H9 (cell line): ENCODE results near the gene SNX11. TPM values are rescaled to one million over a fixed set of nuclear protein-coding genes. Genes with fewer than 3 reads are reported as not detected.

Experiments used
- DNase-seq: peaks from one replicate; pipeline ENCODE4 v3.0.0-alpha.2; 2017
- H2AFZ ChIP-seq: one replicate; pipeline ENCODE4 v1.6.1; 2013; ENCODE audit warnings: mild to moderate bottlenecking, low read length, control low read depth, moderate library complexity
- H2AK5ac ChIP-seq: 2 replicates; pipeline ENCODE4 v1.6.1; 2013; ENCODE audit warnings: low read length, control low read depth, mixed read lengths; ENCODE audit not compliant: insufficient read length
- H2BK120ac ChIP-seq: one replicate; pipeline ENCODE4 v1.6.1; 2013; ENCODE audit warnings: low read depth, mild to moderate bottlenecking, low read length, control low read depth, inconsistent platforms; ENCODE audit not compliant: poor library complexity, severe bottlenecking
- H2BK12ac ChIP-seq: 2 replicates; pipeline ENCODE4 v1.6.1; 2013; ENCODE audit warnings: low read length, control low read depth, mixed read lengths, low read depth; ENCODE audit not compliant: insufficient read length
- H2BK15ac ChIP-seq: 2 replicates; pipeline ENCODE4 v1.6.1; 2013; ENCODE audit warnings: low read depth, low read length, control low read depth
- H2BK20ac ChIP-seq: one replicate; pipeline ENCODE4 v1.6.1; 2013; ENCODE audit warnings: low read depth, mild to moderate bottlenecking, low read length, control low read depth, inconsistent platforms; ENCODE audit not compliant: poor library complexity, severe bottlenecking
- H2BK5ac ChIP-seq: 2 replicates; pipeline ENCODE4 v1.6.1; 2013; ENCODE audit warnings: low read length, control low read depth, mixed read lengths; ENCODE audit not compliant: insufficient read length
- H3K14ac ChIP-seq: 2 replicates; pipeline ENCODE4 v1.6.1; 2013; ENCODE audit warnings: low read length, control low read depth; ENCODE audit not compliant: insufficient read depth
- H3K18ac ChIP-seq: 2 replicates; pipeline ENCODE4 v1.6.1; 2013; ENCODE audit warnings: low read depth, mild to moderate bottlenecking, mixed read lengths, low read length, control low read depth; ENCODE audit not compliant: insufficient read length
- H3K23ac ChIP-seq: 2 replicates; pipeline ENCODE4 v1.6.1; 2013; ENCODE audit warnings: low read length, control low read depth, mixed read lengths, low read depth; ENCODE audit not compliant: insufficient read length
- H3K23me2 ChIP-seq: 2 replicates; pipeline ENCODE4 v1.6.1; 2013; ENCODE audit warnings: low read depth, mild to moderate bottlenecking, mixed read lengths, low read length, control low read depth; ENCODE audit not compliant: insufficient read length, poor library complexity, severe bottlenecking
- H3K27ac ChIP-seq: 2 replicates; pipeline ENCODE4 v1.5.1; 2013; ENCODE audit warnings: low read length, control low read depth, mixed read lengths, low read depth; ENCODE audit not compliant: insufficient read length
- H3K27me3 ChIP-seq: 2 replicates; pipeline ENCODE4 v1.6.1; 2013; ENCODE audit warnings: low read length, control low read depth, inconsistent platforms; ENCODE audit not compliant: insufficient read depth
- H3K4ac ChIP-seq: 2 replicates; pipeline ENCODE4 v1.6.1; 2013; ENCODE audit warnings: low read depth, mild to moderate bottlenecking, control low read depth, inconsistent platforms, low read length, moderate library complexity
- H3K4me1 ChIP-seq: 2 replicates; pipeline ENCODE4 v1.6.1; 2013; ENCODE audit warnings: low read length, control low read depth, inconsistent platforms; ENCODE audit not compliant: insufficient read depth
- H3K4me2 ChIP-seq: 2 replicates; pipeline ENCODE4 v1.6.1; 2013; ENCODE audit warnings: low read length, control low read depth, mixed read lengths; ENCODE audit not compliant: insufficient read length, insufficient read depth
- H3K56ac ChIP-seq: 2 replicates; pipeline ENCODE4 v1.6.1; 2013; ENCODE audit warnings: low read depth, mild to moderate bottlenecking, mixed read lengths, low read length, control low read depth; ENCODE audit not compliant: insufficient read length
- H3K79me1 ChIP-seq: 2 replicates; pipeline ENCODE4 v1.6.1; 2013; ENCODE audit warnings: low read depth, mild to moderate bottlenecking, moderate library complexity, low read length, control low read depth, inconsistent platforms; ENCODE audit not compliant: insufficient read depth, poor library complexity, severe bottlenecking
- H3K79me2 ChIP-seq: 2 replicates; pipeline ENCODE4 v1.6.1; 2013; ENCODE audit warnings: low read length, control low read depth, inconsistent platforms; ENCODE audit not compliant: insufficient read depth
- H3K9ac ChIP-seq: 2 replicates; pipeline ENCODE4 v1.6.1; 2013; ENCODE audit warnings: low read length, control low read depth, mixed read lengths; ENCODE audit not compliant: insufficient read length; ENCODE audit errors: extremely low read depth
- H3K9me3 ChIP-seq: one replicate; pipeline ENCODE4 v1.6.1; 2013; ENCODE audit warnings: low read depth, low read length, inconsistent platforms; ENCODE audit not compliant: control insufficient read depth
- H3T11ph ChIP-seq: one replicate; pipeline ENCODE4 v1.6.1; 2013; ENCODE audit warnings: mild to moderate bottlenecking, low read length, control low read depth, inconsistent platforms
- H4K20me1 ChIP-seq: one replicate; pipeline ENCODE4 v1.6.1; 2013; ENCODE audit not compliant: control insufficient read depth, insufficient read length, insufficient read depth
- H4K5ac ChIP-seq: 2 replicates; pipeline ENCODE4 v1.6.1; 2013; ENCODE audit warnings: low read depth, mild to moderate bottlenecking, mixed read lengths, low read length, control low read depth; ENCODE audit not compliant: insufficient read length
- H4K8ac ChIP-seq: replicated peaks from 2 replicates; pipeline ENCODE4 v1.6.1; 2013; ENCODE audit warnings: low read length, control low read depth, mixed read lengths, low read depth; ENCODE audit not compliant: insufficient read length
- H4K91ac ChIP-seq: 2 replicates; pipeline ENCODE4 v1.6.1; 2013; ENCODE audit warnings: low read depth, mild to moderate bottlenecking, moderate library complexity, mixed read lengths, low read length, control low read depth; ENCODE audit not compliant: insufficient read length
- H3K27ac Mint-ChIP-seq, 3 experiments: 2 replicates in 2 of 3; 3 replicates in 1 of 3; pipeline ENCODE4 v1.8.0; 2020 to 2021; ENCODE audit warnings: mixed read lengths in 3 of 3, mild to moderate bottlenecking in 1 of 3, moderate library complexity in 1 of 3
- H3K27me3 Mint-ChIP-seq: 2 replicates; pipeline ENCODE4 v1.8.0; 2021; ENCODE audit warnings: low read depth, mild to moderate bottlenecking, moderate library complexity, mixed read lengths
- H3K36me3 Mint-ChIP-seq, 3 experiments: 2 replicates in 2 of 3; 3 replicates in 1 of 3; pipeline ENCODE4 v1.8.0; 2020 to 2021; ENCODE audit warnings: low read depth in 3 of 3, mixed read lengths in 3 of 3; ENCODE audit not compliant: insufficient read depth in 1 of 3
- H3K4me1 Mint-ChIP-seq, 2 experiments: 2 replicates each; pipeline ENCODE4 v1.8.0; 2020; ENCODE audit warnings: mixed read lengths in 2 of 2
- H3K4me3 Mint-ChIP-seq, 2 experiments: 2 replicates in 1 of 2; 3 replicates in 1 of 2; pipeline ENCODE4 v1.8.0; 2020 to 2021; ENCODE audit warnings: mild to moderate bottlenecking in 2 of 2, mixed read lengths in 2 of 2, moderate library complexity in 1 of 2
- H3K9me3 Mint-ChIP-seq, 2 experiments: 2 replicates in 1 of 2; 3 replicates in 1 of 2; pipeline ENCODE4 v1.8.0; 2020; ENCODE audit warnings: mild to moderate bottlenecking in 2 of 2, mixed read lengths in 2 of 2, moderate library complexity in 1 of 2
- CTCF ChIP-seq: fragments of 200-600 bp; sonication (generic); conservative IDR thresholded peaks from 3 replicates; pipeline ENCODE4 v1.8.0; 2021; ENCODE audit warnings: antibody characterized with exemption, mild to moderate bottlenecking
- WGBS: extraction: QIAGEN DNeasy Blood & Tissue Kit; methylation state at CpG from one replicate; pipeline ENCODE4 v1.1.7; 2013; ENCODE audit warnings: missing lambda C conversion rate, low lambda C conversion rate, mixed read lengths; ENCODE audit not compliant: insufficient read length; ENCODE audit errors: extremely low coverage; 5-methylcytosine and 5-hydroxymethylcytosine counted together
- total RNA-seq: library from RNA; stranded (reverse); gene quantifications from 2 replicates; pipeline ENCODE4 v1.2.1, GENCODE V29; 2021

Gene SNX11
- total RNA-seq, 1 experiment from 2014 or later: 20.0 TPM

GRCh38 chr17:48101012-48101720 lies 6.4 kb upstream of the SNX11 start, which contains the start of gene CBX1:
Gene CBX1, minus strand, starts transcription at chr17:48101478. Its CDS starts 24,474 bp downstream, at chr17:48077004.
- Histone ChIP-seq H3K56ac (no peak within 1 kb of the TSS), H3K27ac (peak within 1 kb of the TSS; percentile 57), H3K27me3 (no peaks in the 10 kb centered on the region), H3K4ac (no peak within 1 kb of the TSS), H3K18ac (peak within 1 kb of the TSS; percentile 83), H2BK120ac (no peak within 1 kb of the TSS), H2AK5ac (no peak within 1 kb of the TSS), H2AFZ (no peak within 1 kb of the TSS), H2BK20ac (no peak within 1 kb of the TSS), H3K23ac (no peak within 1 kb of the TSS), H4K5ac (no peak within 1 kb of the TSS), H2BK15ac (no peak within 1 kb of the TSS), H3K4me1 (no peaks in the 10 kb centered on the region), H2BK5ac (no peak within 1 kb of the TSS), H3T11ph (no peak within 1 kb of the TSS), H3K23me2 (peaks cover 8% of the 10 kb centered on the region), H3K9me3 (no peaks in the 10 kb centered on the region), H4K20me1 (no peaks in the 10 kb centered on the region), H3K79me1 (peaks cover 6% of the 10 kb centered on the region), H3K9ac (peak within 1 kb of the TSS; percentile 88), H4K8ac (no peak within 1 kb of the TSS), H3K4me2 (peak within 1 kb of the TSS; percentile 97), H3K79me2 (peaks cover 26% of the 10 kb centered on the region; the same call in 1 of the 2 replicates), H4K91ac (no peak within 1 kb of the TSS), H3K14ac (peak within 1 kb of the TSS; percentile 85), H2BK12ac (no peak within 1 kb of the TSS)
- WGBS: no CpG with 5 or more reads among the region's 79 CpGs
- H3K27me3 Mint-ChIP-seq: peaks cover 5% of the 10 kb centered on the region
- peaks cover 0 to 2% (median under 1%) of the 10 kb centered on the region in 3 experiments; a peak in 2 of 7 replicates for H3K36me3 Mint-ChIP-seq
- H3K9me3 Mint-ChIP-seq: peaks cover 0 to 8% of the 10 kb centered on the region in 2 experiments; a peak in 4 of 5 replicates
- H3K4me3 Mint-ChIP-seq: peak within 1 kb of the TSS; percentile 81 to 99
- peak within 1 kb of the TSS; percentile 87 to 100 (median 87) for H3K27ac Mint-ChIP-seq
- peaks cover 6 to 14% of the 10 kb centered on the region in 2 experiments for H3K4me1 Mint-ChIP-seq
- TF ChIP-seq CTCF: no peak
- DNase-seq: peak; percentile 99
